Lower lobe of right lung (tissue), 2 donors: ENCODE measurements around the gene UPF3B. TPM values are rescaled to one million over a fixed set of nuclear protein-coding genes. Genes with fewer than 3 reads are reported as not detected.

Source experiments
- ATAC-seq, 2 donors: fragments of 200-7000 bp; cut with Tn5 transposase; one replicate each; pipeline ENCODE4 v1.9.1; 2020 to 2022; ENCODE audit warnings: mild to moderate bottlenecking in 2 of 2, moderate library complexity in 2 of 2
- DNase-seq: peaks from one replicate; pipeline ENCODE4 v3.0.0-alpha.2; 2020
- H3K27ac ChIP-seq: fragments of 200-600 bp; one replicate; pipeline ENCODE4 v1.8.0; 2022
- H3K27me3 ChIP-seq: fragments of 200-600 bp; one replicate; pipeline ENCODE4 v1.8.0; 2022; ENCODE audit warnings: low read depth
- H3K36me3 ChIP-seq: fragments of 200-600 bp; one replicate; pipeline ENCODE4 v1.8.0; 2022; ENCODE audit warnings: mild to moderate bottlenecking
- H3K4me1 ChIP-seq: fragments of 200-600 bp; one replicate; pipeline ENCODE4 v1.8.0; 2022
- H3K4me3 ChIP-seq: fragments of 200-600 bp; one replicate; pipeline ENCODE4 v1.8.0; 2022; ENCODE audit warnings: mild to moderate bottlenecking
- H3K9me3 ChIP-seq: fragments of 200-600 bp; one replicate; pipeline ENCODE4 v1.8.0; 2022
- CTCF ChIP-seq: fragments of 200-600 bp; IDR thresholded peaks from one replicate; pipeline ENCODE4 v1.8.0; 2022; ENCODE audit warnings: antibody characterized with exemption, mild to moderate bottlenecking
- intact Hi-C: fragments of 100-400 bp; cut with DNase I; formaldehyde crosslinking; loops from one replicate; pipeline ENCODE4 v1.11.0; 2022
- total RNA-seq: library from RNA; stranded (reverse); fragmentation: NEBNext Ultra II Directional; extraction: Animal tissue kit (Norgen Biotek cat#: 25700); gene quantifications from one replicate; pipeline ENCODE4 v1.2.1, GENCODE V29; 2021
- donor health status: DM: no; HTN: yes; CAD: no; lungs with severe emphysema.

UPF3B gene
- total RNA-seq, 1 donor from 2014 or later = 6.6 TPM

GRCh38 chrX:119887721-119888425 lies 35.1 kb upstream of the UPF3B start:
- H3K27ac ChIP-seq = no peak overlapping the region
- DNase-seq = peak; percentile 80
- no peaks in the 10 kb centered on the region for H3K36me3 ChIP-seq
- ATAC-seq = peak; percentile 85 to 94
- H3K27me3 ChIP-seq = no peaks in the 10 kb centered on the region
- TF ChIP-seq CTCF = peak; percentile 60
- no peaks in the 10 kb centered on the region for H3K9me3 ChIP-seq
- H3K4me1 ChIP-seq = no peaks in the 10 kb centered on the region
- intact Hi-C loops = no loop called here
- H3K4me3 ChIP-seq = peak overlapping the region; percentile 43

DNA sequence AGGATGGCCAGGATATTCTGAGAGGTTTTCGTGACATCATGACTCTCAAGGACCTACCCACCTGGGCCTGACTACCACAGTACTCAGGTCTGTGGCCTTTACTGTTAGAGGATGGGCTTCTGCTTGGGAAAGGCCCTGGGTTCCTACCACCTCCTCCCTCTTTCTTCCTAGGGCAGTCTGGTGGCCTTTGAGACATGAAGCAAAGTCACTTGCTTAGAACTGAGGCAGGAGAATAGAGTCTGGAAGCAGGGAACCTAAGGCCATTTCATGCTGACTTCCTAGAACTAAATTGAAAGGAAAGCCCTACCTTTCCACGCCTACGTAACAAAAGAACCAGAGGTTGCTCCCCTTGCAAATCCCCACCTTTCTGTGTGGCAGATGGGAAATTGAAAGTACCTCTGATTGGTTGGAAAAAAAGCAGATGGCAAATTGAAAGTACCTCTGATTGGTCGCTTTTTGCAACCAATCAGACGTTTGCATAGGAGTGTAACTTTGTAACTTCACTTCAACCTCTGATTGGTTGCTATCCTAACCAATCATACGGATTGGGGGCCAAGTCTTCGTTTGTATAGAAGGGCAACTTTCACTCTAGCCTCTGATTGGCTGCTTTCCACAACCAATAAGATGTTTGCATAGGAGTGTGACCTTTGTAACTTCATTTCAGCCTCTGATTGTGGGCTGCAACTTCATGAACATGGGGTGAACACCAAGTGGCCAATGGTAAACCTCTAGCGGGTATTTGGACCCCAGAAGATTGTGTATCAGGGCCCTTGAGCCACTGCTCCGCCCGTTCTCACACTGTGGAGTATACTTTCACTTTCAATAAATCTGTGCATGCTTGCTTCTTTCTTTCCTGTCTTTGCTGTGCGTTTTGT lies 33.0 kb upstream of the UPF3B start:
- Histone ChIP-seq H3K27ac (no peak overlapping the region), H3K27me3 (no peaks in the 10 kb centered on the region), H3K36me3 (no peaks in the 10 kb centered on the region), H3K4me3 (no peak overlapping the region), H3K9me3 (no peaks in the 10 kb centered on the region), H3K4me1 (no peaks in the 10 kb centered on the region)
- intact Hi-C loops = no loop called here
- TF ChIP-seq CTCF = no peak
- ATAC-seq (peak; percentile 51 to 72), DNase-seq (no peak)

GRCh38 chrX:119880552-119881437 lies 28.0 kb upstream of the UPF3B start:
- DNase-seq = no peak

GRCh38 chrX:119880076-119880475 lies 27.3 kb upstream of the UPF3B start:
- no peak for DNase-seq
- Histone ChIP-seq H3K27me3 (no peaks in the 10 kb centered on the region), H3K4me3 (no peak overlapping the region), H3K27ac (no peak overlapping the region), H3K4me1 (no peaks in the 10 kb centered on the region), H3K36me3 (peaks cover 23% of the 10 kb centered on the region), H3K9me3 (no peaks in the 10 kb centered on the region)
- no peak for TF ChIP-seq CTCF
- no peak for ATAC-seq
- intact Hi-C loops = no loop called here

More at GRCh38 chrX:119880552-119881437, 28.0 kb upstream of the UPF3B start:
- Histone ChIP-seq H3K27me3 (no peaks in the 10 kb centered on the region), H3K4me3 (no peak overlapping the region), H3K36me3 (peaks cover 16% of the 10 kb centered on the region), H3K27ac (no peak overlapping the region), H3K4me1 (no peaks in the 10 kb centered on the region), H3K9me3 (no peaks in the 10 kb centered on the region)
- intact Hi-C loops = no loop called here
- peak; percentile 52 for TF ChIP-seq CTCF
- peak; percentile 62 to 76 for ATAC-seq

- ATAC-seq (no peak), DNase-seq (no peak)
- Histone ChIP-seq H3K4me3 (no peak overlapping the region), H3K27me3 (no peaks in the 10 kb centered on the region), H3K9me3 (no peaks in the 10 kb centered on the region), H3K27ac (no peak overlapping the region), H3K36me3 (peaks cover 24% of the 10 kb centered on the region), H3K4me1 (no peaks in the 10 kb centered on the region)
- no peak for TF ChIP-seq CTCF
- intact Hi-C loops = no loop called here
These were observed 26.0 kb upstream of the UPF3B start for GRCh38 chrX:119878740-119879139.
